Central memory CD8-positive, alpha-beta T cell (primary cell): ENCODE measurements around the gene TMEM270.

Experiments used
- ATAC-seq: fragments of 150-1000 bp; cut with Tn5 transposase; replicated peaks from 2 replicates; pipeline ENCODE4 v1.10.0; 2022; ENCODE audit warnings: mild to moderate bottlenecking, moderate FRiP score, moderate number of reproducible peaks; ENCODE audit not compliant: poor library complexity, severe bottlenecking; ENCODE audit errors: extremely low read depth
- DNase-seq, 2 donors: peaks; one replicate each; pipeline ENCODE4 v3.0.0; 2021; ENCODE audit warnings: low spot score in 2 of 2
- H3K27ac Mint-ChIP-seq: one replicate; pipeline ENCODE4 v1.8.0; 2022; ENCODE audit warnings: low read depth, mild to moderate bottlenecking, moderate library complexity, mixed read lengths
- H3K27me3 Mint-ChIP-seq: one replicate; pipeline ENCODE4 v1.8.0; 2022; ENCODE audit warnings: mixed read lengths
- H3K36me3 Mint-ChIP-seq: one replicate; pipeline ENCODE4 v1.8.0; 2022; ENCODE audit warnings: mild to moderate bottlenecking, moderate library complexity, mixed read lengths; ENCODE audit not compliant: insufficient read depth
- H3K4me1 Mint-ChIP-seq: one replicate; pipeline ENCODE4 v1.8.0; 2022; ENCODE audit warnings: mixed read lengths
- H3K4me3 Mint-ChIP-seq: one replicate; pipeline ENCODE4 v1.8.0; 2022; ENCODE audit warnings: mild to moderate bottlenecking, moderate library complexity, mixed read lengths
- H3K9me3 Mint-ChIP-seq: one replicate; pipeline ENCODE4 v1.8.0; 2022; ENCODE audit warnings: mixed read lengths

Gene TMEM270

GRCh38 chr7:73888959-73889358, 28.0 kb downstream of the TMEM270 start:
- no peak overlapping the region for H3K4me3 Mint-ChIP-seq
- no peaks in the 10 kb centered on the region for H3K36me3 Mint-ChIP-seq
- peaks cover 73% of the 10 kb centered on the region for H3K27me3 Mint-ChIP-seq
- no peak overlapping the region for H3K27ac Mint-ChIP-seq
- no peaks in the 10 kb centered on the region for H3K9me3 Mint-ChIP-seq
- no peaks in the 10 kb centered on the region for H3K4me1 Mint-ChIP-seq
- ATAC-seq (no peak), DNase-seq (no peak)

- Mint-ChIP-seq H3K36me3 (no peaks in the 10 kb centered on the region), H3K9me3 (no peaks in the 10 kb centered on the region), H3K4me3 (no peak overlapping the region), H3K27ac (no peak overlapping the region), H3K27me3 (peaks cover 64% of the 10 kb centered on the region), H3K4me1 (no peaks in the 10 kb centered on the region)
- ATAC-seq (no peak), DNase-seq (no peak)
These were observed 29.7 kb downstream of the TMEM270 start for GRCh38 chr7:73890555-73891147.

- peaks cover 61% of the 10 kb centered on the region for H3K27me3 Mint-ChIP-seq
- DNase-seq: no peak
- ATAC-seq: no peak
- no peak overlapping the region for H3K4me3 Mint-ChIP-seq
- H3K27ac Mint-ChIP-seq: no peak overlapping the region
- H3K4me1 Mint-ChIP-seq: no peaks in the 10 kb centered on the region
- no peaks in the 10 kb centered on the region for H3K36me3 Mint-ChIP-seq
- no peaks in the 10 kb centered on the region for H3K9me3 Mint-ChIP-seq
These were observed 30.4 kb downstream of the TMEM270 start for GRCh38 chr7:73891178-73891885.

- Mint-ChIP-seq H3K27ac (no peak overlapping the region), H3K36me3 (no peaks in the 10 kb centered on the region), H3K9me3 (no peaks in the 10 kb centered on the region), H3K27me3 (peaks cover 51% of the 10 kb centered on the region), H3K4me3 (no peak overlapping the region), H3K4me1 (no peaks in the 10 kb centered on the region)
- ATAC-seq (no peak), DNase-seq (no peak)
These were observed 31.3 kb downstream of the TMEM270 start for GRCh38 chr7:73892003-73892999.

GRCh38 chr7:73893342-73894101, 32.6 kb downstream of the TMEM270 start:
- DNase-seq: no peak
- Mint-ChIP-seq H3K27me3 (peaks cover 39% of the 10 kb centered on the region), H3K9me3 (no peaks in the 10 kb centered on the region), H3K27ac (no peak overlapping the region), H3K4me1 (no peaks in the 10 kb centered on the region), H3K4me3 (no peak overlapping the region), H3K36me3 (no peaks in the 10 kb centered on the region)
- ATAC-seq: no peak

GRCh38 chr7:73894166-73894565, 33.2 kb downstream of the TMEM270 start:
- H3K4me1 Mint-ChIP-seq: no peaks in the 10 kb centered on the region
- peaks cover 34% of the 10 kb centered on the region for H3K27me3 Mint-ChIP-seq
- H3K4me3 Mint-ChIP-seq: no peak overlapping the region
- H3K36me3 Mint-ChIP-seq: no peaks in the 10 kb centered on the region
- no peak overlapping the region for H3K27ac Mint-ChIP-seq
- H3K9me3 Mint-ChIP-seq: no peaks in the 10 kb centered on the region
- no peak for ATAC-seq
- no peak for DNase-seq

GRCh38 chr7:73894733-73895551, 34.0 kb downstream of the TMEM270 start:
- DNase-seq (no peak), ATAC-seq (no peak)
- Mint-ChIP-seq H3K27ac (no peak overlapping the region), H3K27me3 (peaks cover 34% of the 10 kb centered on the region), H3K4me3 (no peak overlapping the region), H3K9me3 (no peaks in the 10 kb centered on the region), H3K4me1 (no peaks in the 10 kb centered on the region), H3K36me3 (no peaks in the 10 kb centered on the region)

- H3K27me3 Mint-ChIP-seq: peaks cover 29% of the 10 kb centered on the region
- H3K4me1 Mint-ChIP-seq: no peaks in the 10 kb centered on the region
- DNase-seq: no peak
- no peak overlapping the region for H3K27ac Mint-ChIP-seq
- H3K36me3 Mint-ChIP-seq: no peaks in the 10 kb centered on the region
- H3K9me3 Mint-ChIP-seq: no peaks in the 10 kb centered on the region
- no peak for ATAC-seq
- H3K4me3 Mint-ChIP-seq: no peak overlapping the region
These were observed 34.7 kb downstream of the TMEM270 start for GRCh38 chr7:73895626-73896025.

GRCh38 chr7:73896454-73896853, 35.5 kb downstream of the TMEM270 start:
- Mint-ChIP-seq H3K27me3 (peaks cover 23% of the 10 kb centered on the region), H3K36me3 (no peaks in the 10 kb centered on the region)
- DNase-seq: no peak

GRCh38 chr7:73899731-73900142, 38.8 kb downstream of the TMEM270 start:
- Mint-ChIP-seq H3K27ac (no peak overlapping the region), H3K36me3 (no peaks in the 10 kb centered on the region), H3K9me3 (no peaks in the 10 kb centered on the region), H3K27me3 (peaks cover 20% of the 10 kb centered on the region), H3K4me3 (no peak overlapping the region), H3K4me1 (no peaks in the 10 kb centered on the region)
- ATAC-seq: no peak
- no peak for DNase-seq

More at GRCh38 chr7:73896454-73896853, 35.5 kb downstream of the TMEM270 start:
- H3K4me3 Mint-ChIP-seq: no peak overlapping the region
- no peaks in the 10 kb centered on the region for H3K4me1 Mint-ChIP-seq
- ATAC-seq: no peak
- no peaks in the 10 kb centered on the region for H3K9me3 Mint-ChIP-seq
- H3K27ac Mint-ChIP-seq: no peak overlapping the region

- Mint-ChIP-seq H3K4me3 (no peak overlapping the region), H3K27me3 (peaks cover 26% of the 10 kb centered on the region), H3K4me1 (no peaks in the 10 kb centered on the region), H3K36me3 (no peaks in the 10 kb centered on the region), H3K27ac (no peak overlapping the region), H3K9me3 (no peaks in the 10 kb centered on the region)
- ATAC-seq (no peak), DNase-seq (no peak)
These were observed 39.3 kb downstream of the TMEM270 start for GRCh38 chr7:73900286-73900685.
